ENCODE data around the gene LRRTM4.

Gene LRRTM4

GRCh38 chr2:77522888-77523287 is 712 bp upstream of the LRRTM4 start:
- TF ChIP-seq CTCF (IDR thresholded peaks at IDR 0.05; ENCODE audit: insufficient read depth, low read depth, low read length, missing control alignments) = no peak
- no peak for DNase-seq (ENCODE audit: low read depth)
- no peak overlapping the region for H3K4me3 ChIP-seq (ENCODE audit: low read length)

- no peak overlapping the region for H3K4me3 ChIP-seq (ENCODE audit: low read length)
- no peak for TF ChIP-seq CTCF (IDR thresholded peaks at IDR 0.05; ENCODE audit: insufficient read depth, low read depth, low read length, missing control alignments)
- no peak for DNase-seq (ENCODE audit: low read depth)
Measured at GRCh38 chr2:77521548-77521891, 656 bp downstream of the LRRTM4 start.

GRCh38 chr2:77520641-77521547 is 1.3 kb downstream of the LRRTM4 start:
- DNase-seq (ENCODE audit: low read depth) = no peak
- no peak for TF ChIP-seq CTCF (IDR thresholded peaks at IDR 0.05; ENCODE audit: insufficient read depth, low read depth, low read length, missing control alignments)
- no peak overlapping the region for H3K4me3 ChIP-seq (ENCODE audit: low read length)

- no peak overlapping the region for H3K4me3 ChIP-seq (ENCODE audit: low read length)
- TF ChIP-seq CTCF (IDR thresholded peaks at IDR 0.05; ENCODE audit: insufficient read depth, low read depth, low read length, missing control alignments) = no peak
- no peak for DNase-seq (ENCODE audit: low read depth)
Measured at GRCh38 chr2:77519888-77520506, 2.2 kb downstream of the LRRTM4 start.

GRCh38 chr2:77519164-77519887 is 2.9 kb downstream of the LRRTM4 start:
- no peak for TF ChIP-seq CTCF (IDR thresholded peaks at IDR 0.05; ENCODE audit: insufficient read depth, low read depth, low read length, missing control alignments)
- no peak for DNase-seq (ENCODE audit: low read depth)
- H3K4me3 ChIP-seq (ENCODE audit: low read length) = no peak overlapping the region

- DNase-seq (ENCODE audit: low read depth) = no peak
- H3K4me3 ChIP-seq (ENCODE audit: low read length) = no peak overlapping the region
- no peak for TF ChIP-seq CTCF (IDR thresholded peaks at IDR 0.05; ENCODE audit: insufficient read depth, low read depth, low read length, missing control alignments)
Measured at GRCh38 chr2:77518311-77518710, 3.9 kb downstream of the LRRTM4 start.

All from epithelial cell of esophagus (primary cell).